ENCODE measurements around the gene TM9SF2.

DNA sequence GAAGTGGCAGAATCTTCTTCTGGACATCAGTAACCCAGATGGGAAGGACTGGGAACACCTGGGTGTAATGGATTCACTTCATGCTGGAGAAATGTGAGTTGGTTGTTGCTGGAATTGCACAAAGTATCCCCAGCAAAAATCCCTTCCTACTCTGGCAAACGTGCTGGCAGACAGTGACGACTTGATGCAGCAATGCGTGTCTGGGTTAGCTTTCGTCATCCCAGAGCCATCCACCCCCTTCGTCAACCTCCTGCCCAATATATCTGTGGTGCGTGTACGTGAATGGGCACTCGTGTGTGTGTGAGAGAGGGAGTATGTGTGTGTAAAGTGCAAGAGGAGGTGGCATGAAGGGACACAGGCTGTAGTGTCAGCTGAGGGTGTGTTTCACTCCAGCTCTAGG lies 70.9 kb downstream of the TM9SF2 start:
- TF ChIP-seq, protein P1, sequence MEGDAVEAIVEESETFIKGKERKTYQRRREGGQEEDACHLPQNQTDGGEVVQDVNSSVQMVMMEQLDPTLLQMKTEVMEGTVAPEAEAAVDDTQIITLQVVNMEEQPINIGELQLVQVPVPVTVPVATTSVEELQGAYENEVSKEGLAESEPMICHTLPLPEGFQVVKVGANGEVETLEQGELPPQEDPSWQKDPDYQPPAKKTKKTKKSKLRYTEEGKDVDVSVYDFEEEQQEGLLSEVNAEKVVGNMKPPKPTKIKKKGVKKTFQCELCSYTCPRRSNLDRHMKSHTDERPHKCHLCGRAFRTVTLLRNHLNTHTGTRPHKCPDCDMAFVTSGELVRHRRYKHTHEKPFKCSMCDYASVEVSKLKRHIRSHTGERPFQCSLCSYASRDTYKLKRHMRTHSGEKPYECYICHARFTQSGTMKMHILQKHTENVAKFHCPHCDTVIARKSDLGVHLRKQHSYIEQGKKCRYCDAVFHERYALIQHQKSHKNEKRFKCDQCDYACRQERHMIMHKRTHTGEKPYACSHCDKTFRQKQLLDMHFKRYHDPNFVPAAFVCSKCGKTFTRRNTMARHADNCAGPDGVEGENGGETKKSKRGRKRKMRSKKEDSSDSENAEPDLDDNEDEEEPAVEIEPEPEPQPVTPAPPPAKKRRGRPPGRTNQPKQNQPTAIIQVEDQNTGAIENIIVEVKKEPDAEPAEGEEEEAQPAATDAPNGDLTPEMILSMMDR (conservative IDR thresholded peaks at IDR 0.05 in 1 of 2, IDR thresholded peaks at IDR 0.05 in 1 of 2; ENCODE audit: extremely low read depth in 1 of 2, insufficient read depth in 1 of 2, low read depth in 1 of 2, low read length in 2 of 2): no peak
- no peak for TF ChIP-seq EZH2 (IDR thresholded peaks at IDR 0.05; ENCODE audit: borderline replicate concordance, low read length)

Measured in mammary epithelial cell (primary cell).